Dedifferentiated amniotic fluid mesenchymal stem cell (primary cell): Measurements from ENCODE around the gene GFPT1.
"Not testable (repeated sequence)": the region's sequence is repeated elsewhere in the genome, so short reads cannot be mapped to it uniquely, and the experiment has no call there.

ENCODE experiments used
- DNase-seq: peaks from one replicate; pipeline ENCODE4 v3.0.0-alpha.2; 2016; ENCODE audit errors: extremely low spot score

The GFPT1 gene

GRCh38 chr2:69386789-69387734 is at the start of gene GFPT1:
GFPT1 (minus strand) TSS chr2:69387227; CDS start chr2:69387071, 156 bp downstream.
- DNase-seq: peak; percentile 88

GRCh38 chr2:69436596-69436937 is 49.5 kb upstream of the GFPT1 start:
- DNase-seq: no peak

GRCh38 chr2:69434753-69435152 is 47.7 kb upstream of the GFPT1 start:
- DNase-seq: no peak

GRCh38 chr2:69429491-69430183 is 42.6 kb upstream of the GFPT1 start:
- DNase-seq: no peak

GRCh38 chr2:69428981-69429380 is 42.0 kb upstream of the GFPT1 start:
- no peak for DNase-seq

GRCh38 chr2:69424419-69424818 is 37.4 kb upstream of the GFPT1 start:
- no peak for DNase-seq

GRCh38 chr2:69422198-69422597 is 35.2 kb upstream of the GFPT1 start:
- no peak for DNase-seq

GRCh38 chr2:69419111-69419510 is 32.1 kb upstream of the GFPT1 start:
- DNase-seq: not testable (repeated sequence)

GRCh38 chr2:69416147-69416546 is 29.1 kb upstream of the GFPT1 start:
- no peak for DNase-seq

GRCh38 chr2:69411120-69411519 is 24.1 kb upstream of the GFPT1 start:
- no peak for DNase-seq

- DNase-seq: no peak
These were observed 18.3 kb upstream of the GFPT1 start for GRCh38 chr2:69405306-69405705.

- DNase-seq: no peak
These were observed 13.1 kb upstream of the GFPT1 start for GRCh38 chr2:69400121-69400520.

GRCh38 chr2:69397234-69397633 is 10.2 kb upstream of the GFPT1 start:
- no peak for DNase-seq

GRCh38 chr2:69395866-69396265 is 8.8 kb upstream of the GFPT1 start:
- DNase-seq: no peak

GRCh38 chr2:69393963-69394362 is 6.9 kb upstream of the GFPT1 start:
- DNase-seq: no peak

- no peak for DNase-seq
These were observed 3.4 kb upstream of the GFPT1 start for GRCh38 chr2:69390471-69390870.

GRCh38 chr2:69390001-69390400 is 3.0 kb upstream of the GFPT1 start:
- DNase-seq: no peak

- DNase-seq: no peak
These were observed 2.2 kb upstream of the GFPT1 start for GRCh38 chr2:69389271-69389670.

- DNase-seq: no peak
These were observed 899 bp upstream of the GFPT1 start for GRCh38 chr2:69387770-69388481.

GRCh38 chr2:69386360-69386759 is 667 bp downstream of the GFPT1 start:
- no peak for DNase-seq

- DNase-seq: peak; percentile 60
These were observed 1.4 kb downstream of the GFPT1 start for GRCh38 chr2:69385443-69386151.

- peak; percentile 24 for DNase-seq
These were observed 2.4 kb downstream of the GFPT1 start for GRCh38 chr2:69384618-69385081.
